Measurements from ENCODE around the gene SNX20. TPM values are rescaled to one million over a fixed set of nuclear protein-coding genes. Genes with fewer than 3 reads are reported as not detected.

SNX20 gene
- total and polyA plus RNA-seq, 2 of the 13 experiments (the other 11 are each of a cell fraction or from before 2014, with no cell fraction given): not detected

GRCh38 chr16:50630394-50631020 is 50.6 kb downstream of the SNX20 start (continued):
- TF ChIP-seq HNRNPK (IDR thresholded peaks at IDR 0.05; ENCODE audit: low read depth, low read length, poor library complexity, severe bottlenecking): peak; percentile 23
- peak; percentile 26; the same call in 1 of the 2 replicates for TF ChIP-seq RBFOX2 (IDR thresholded peaks at IDR 0.05; ENCODE audit: low read depth, low read length)
- peak; percentile 23; the same call in 1 of the 2 replicates for TF ChIP-seq ZNF687 (CRISPR knock-in tag; IDR thresholded peaks at IDR 0.05)
- TF ChIP-seq PCBP2 (optimal IDR thresholded peaks at IDR 0.05; ENCODE audit: low read depth, low read length, poor library complexity, severe bottlenecking): peak; percentile 20
- no peak for TF ChIP-seq TFE3 (CRISPR knock-in tag; IDR thresholded peaks at IDR 0.05)
- no peak for TF ChIP-seq JUN (CRISPR knock-in tag; IDR thresholded peaks at IDR 0.05)

All from HepG2 (cell line).